Loucy (cell line): ENCODE data around the gene FAM20C.

ENCODE experiments used
- CTCF ChIP-seq: fragments of 200-600 bp; sonication (generic); conservative IDR thresholded peaks from 2 replicates; pipeline ENCODE4 v1.5.1; 2014; ENCODE audit warnings: mild to moderate bottlenecking, antibody characterized with exemption, low read length
- EZH2phosphoT487 ChIP-seq: fragments of 200-600 bp; IDR thresholded peaks from 2 replicates; pipeline ENCODE4 v1.6.1; 2018; ENCODE audit warnings: antibody characterized with exemption, mild to moderate bottlenecking, moderate library complexity, borderline replicate concordance

- TF ChIP-seq CTCF (no peak), EZH2phosphoT487 (no peak)
Observed at GRCh38 chr7:304574-305409, 112.4 kb downstream of the FAM20C start.
